LNCaP clone FGC (cell line): ENCODE data around the gene TIMM29.

Source experiments
- DNase-seq: peaks from one replicate; pipeline ENCODE4 v3.0.0-alpha.2; 2011; ENCODE audit warnings: low read depth
- H3K4me3 ChIP-seq: 2 replicates; pipeline ENCODE4 v1.5.1; 2011; ENCODE audit warnings: mild to moderate bottlenecking, low read depth, low read length, control low read depth
- CTCF ChIP-seq: IDR thresholded peaks from 2 replicates; pipeline ENCODE4 v1.5.1; 2012; ENCODE audit warnings: mild to moderate bottlenecking; ENCODE audit not compliant: control insufficient read depth, insufficient read depth; ENCODE audit errors: extremely low read depth

Gene TIMM29

GRCh38 chr19:10888421-10888866 is 40.2 kb upstream of the TIMM29 start:
- no peak for TF ChIP-seq CTCF
- H3K4me3 ChIP-seq, result no peak overlapping the region
- no peak for DNase-seq

DNA sequence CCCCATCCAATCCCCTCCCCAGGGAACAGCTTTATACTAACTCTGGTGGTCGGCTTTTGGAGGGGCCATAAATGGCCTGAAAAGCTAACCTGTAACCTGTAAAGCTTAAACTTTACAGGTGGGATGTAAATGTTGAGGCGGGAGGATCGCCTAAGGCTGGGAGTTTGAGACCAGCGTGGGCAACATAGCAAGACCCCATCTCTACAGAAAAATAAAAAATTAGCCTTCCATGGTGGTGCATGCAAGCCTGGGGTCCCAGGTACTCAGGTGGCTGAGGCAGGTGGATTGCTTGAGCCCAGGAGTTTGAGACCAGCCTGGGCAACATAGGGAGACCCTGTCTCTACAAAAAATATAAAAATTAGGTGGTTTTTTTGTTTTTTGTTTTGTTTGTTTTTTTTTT is 38.7 kb upstream of the TIMM29 start:
- DNase-seq, result no peak
- TF ChIP-seq CTCF, result no peak
- no peak overlapping the region for H3K4me3 ChIP-seq

DNA sequence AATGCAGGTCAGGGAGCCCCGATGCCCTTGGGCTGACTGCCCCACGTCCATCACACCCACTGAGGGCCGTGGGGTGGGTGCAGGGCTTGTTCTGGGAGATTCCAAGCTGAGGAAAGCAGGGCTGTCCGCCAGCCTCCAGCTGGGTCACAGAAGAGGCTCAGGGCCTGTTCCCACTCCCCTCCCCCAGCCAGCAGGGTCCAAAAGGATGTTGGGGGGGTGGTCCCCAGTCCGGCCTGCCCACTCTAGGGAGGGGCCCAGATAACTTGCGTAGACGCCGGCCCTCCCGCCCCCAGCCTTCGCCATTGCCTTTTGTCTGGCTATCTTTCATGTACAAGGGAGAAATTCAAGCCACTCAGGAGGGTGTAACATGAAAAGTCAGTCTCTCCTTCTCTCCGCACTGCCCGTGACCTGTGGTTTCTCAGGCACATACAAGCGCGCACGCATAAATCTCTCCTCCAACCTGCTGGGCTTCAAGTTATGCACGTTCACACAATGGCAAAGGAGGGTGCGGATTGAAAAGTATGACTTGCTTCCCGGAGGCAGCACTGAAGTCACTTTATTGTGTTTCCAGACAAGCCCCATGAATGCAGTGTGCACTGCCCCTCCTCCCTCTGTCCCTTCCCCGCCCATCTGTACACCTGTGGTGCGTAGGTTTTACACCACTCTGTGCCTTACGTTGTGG is 37.1 kb upstream of the TIMM29 start:
- H3K4me3 ChIP-seq, result no peak overlapping the region
- TF ChIP-seq CTCF, result no peak
- DNase-seq, result no peak

- H3K4me3 ChIP-seq, result no peak overlapping the region
- no peak for TF ChIP-seq CTCF
- DNase-seq, result no peak
These were observed 36.4 kb upstream of the TIMM29 start for GRCh38 chr19:10892256-10892655.

- no peak overlapping the region for H3K4me3 ChIP-seq
- no peak for TF ChIP-seq CTCF
- no peak for DNase-seq
These were observed 33.7 kb upstream of the TIMM29 start for GRCh38 chr19:10894911-10895213.

GRCh38 chr19:10895363-10895762 is 33.2 kb upstream of the TIMM29 start:
- TF ChIP-seq CTCF, result no peak
- DNase-seq, result no peak
- H3K4me3 ChIP-seq, result no peak overlapping the region

- DNase-seq, result no peak
- TF ChIP-seq CTCF, result peak; percentile 27; the same call in 1 of the 2 replicates
- H3K4me3 ChIP-seq, result no peak overlapping the region
These were observed 32.7 kb upstream of the TIMM29 start for GRCh38 chr19:10895920-10896319.
